RWPE2 (cell line): ENCODE data around the gene C15orf39.
"Not testable (repeated sequence)": the region's sequence is repeated elsewhere in the genome, so short reads cannot be mapped to it uniquely, and the experiment has no call there.

Experiments
- ATAC-seq: fragments of 200-7000 bp; cut with Tn5 transposase; 3 replicates; pipeline ENCODE4 v1.9.1; 2021; ENCODE audit warnings: low read depth
- DNase-seq: peaks from one replicate; pipeline ENCODE4 v3.0.0-alpha.2; 2020; ENCODE audit warnings: low spot score
- H3K27ac ChIP-seq: fragments of 450-650 bp; 2 replicates; pipeline ENCODE4 v1.5.1; 2017; ENCODE audit warnings: mild to moderate bottlenecking; ENCODE audit not compliant: poor library complexity, severe bottlenecking
- H3K27me3 ChIP-seq: fragments of 250-450 bp; sonication (Bioruptor Pico); 2 replicates; pipeline ENCODE4 v1.5.1; 2021; ENCODE audit warnings: mild to moderate bottlenecking, moderate library complexity; ENCODE audit not compliant: insufficient read depth, poor library complexity, severe bottlenecking
- H3K36me3 ChIP-seq: fragments of 250-450 bp; sonication (Bioruptor Pico); 2 replicates; pipeline ENCODE4 v1.5.1; 2020; ENCODE audit warnings: low read depth, mild to moderate bottlenecking, moderate library complexity
- H3K4me1 ChIP-seq: fragments of 250-450 bp; sonication (Bioruptor Pico); 2 replicates; pipeline ENCODE4 v1.5.1; 2021; ENCODE audit warnings: mild to moderate bottlenecking, moderate library complexity; ENCODE audit not compliant: insufficient read depth, poor library complexity, severe bottlenecking
- H3K4me3 ChIP-seq: fragments of 250-450 bp; sonication (Bioruptor Pico); 2 replicates; pipeline ENCODE4 v1.5.1; 2021; ENCODE audit warnings: mild to moderate bottlenecking, moderate library complexity; ENCODE audit not compliant: severe bottlenecking
- H3K9me3 ChIP-seq: fragments of 250-450 bp; sonication (Bioruptor Pico); 2 replicates; pipeline ENCODE4 v1.5.1; 2021; ENCODE audit warnings: mild to moderate bottlenecking, moderate library complexity; ENCODE audit not compliant: severe bottlenecking
- TF ChIP-seq, protein P1 (sequence below): fragments of 450-650 bp; IDR thresholded peaks from one replicate; pipeline ENCODE4 v1.5.1; 2017; ENCODE audit warnings: mild to moderate bottlenecking, moderate library complexity; ENCODE audit not compliant: poor library complexity, severe bottlenecking

C15orf39 gene

DNA sequence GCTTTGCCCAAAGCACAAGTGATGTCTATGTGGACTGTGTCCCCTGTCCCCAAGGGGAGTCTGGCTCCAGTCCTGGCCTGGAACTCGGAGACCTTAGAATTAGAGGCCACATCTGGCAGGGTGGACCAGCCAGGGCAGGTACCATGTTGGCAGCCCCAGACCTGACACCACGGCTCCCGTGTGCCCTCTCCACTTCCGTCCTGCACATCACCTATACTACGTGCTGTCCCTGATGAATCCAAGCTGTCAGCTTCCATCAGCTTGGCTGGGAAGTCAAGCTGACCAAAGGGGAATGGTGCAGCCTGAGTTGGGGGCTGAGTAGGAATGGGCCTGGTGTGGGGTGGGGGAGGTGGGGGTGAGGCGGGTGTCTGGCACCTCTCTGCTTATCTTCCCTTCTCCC lies 15.3 kb downstream of the C15orf39 start:
- H3K27me3 ChIP-seq: no peaks in the 10 kb centered on the region
- H3K4me1 ChIP-seq: no peaks in the 10 kb centered on the region
- no peaks in the 10 kb centered on the region for H3K9me3 ChIP-seq
- no peak overlapping the region for H3K27ac ChIP-seq
- peaks cover 9% of the 10 kb centered on the region for H3K36me3 ChIP-seq
- DNase-seq (no peak), ATAC-seq (no peak)
- TF ChIP-seq, protein P1, sequence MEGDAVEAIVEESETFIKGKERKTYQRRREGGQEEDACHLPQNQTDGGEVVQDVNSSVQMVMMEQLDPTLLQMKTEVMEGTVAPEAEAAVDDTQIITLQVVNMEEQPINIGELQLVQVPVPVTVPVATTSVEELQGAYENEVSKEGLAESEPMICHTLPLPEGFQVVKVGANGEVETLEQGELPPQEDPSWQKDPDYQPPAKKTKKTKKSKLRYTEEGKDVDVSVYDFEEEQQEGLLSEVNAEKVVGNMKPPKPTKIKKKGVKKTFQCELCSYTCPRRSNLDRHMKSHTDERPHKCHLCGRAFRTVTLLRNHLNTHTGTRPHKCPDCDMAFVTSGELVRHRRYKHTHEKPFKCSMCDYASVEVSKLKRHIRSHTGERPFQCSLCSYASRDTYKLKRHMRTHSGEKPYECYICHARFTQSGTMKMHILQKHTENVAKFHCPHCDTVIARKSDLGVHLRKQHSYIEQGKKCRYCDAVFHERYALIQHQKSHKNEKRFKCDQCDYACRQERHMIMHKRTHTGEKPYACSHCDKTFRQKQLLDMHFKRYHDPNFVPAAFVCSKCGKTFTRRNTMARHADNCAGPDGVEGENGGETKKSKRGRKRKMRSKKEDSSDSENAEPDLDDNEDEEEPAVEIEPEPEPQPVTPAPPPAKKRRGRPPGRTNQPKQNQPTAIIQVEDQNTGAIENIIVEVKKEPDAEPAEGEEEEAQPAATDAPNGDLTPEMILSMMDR: no peak
- no peak overlapping the region for H3K4me3 ChIP-seq

DNA sequence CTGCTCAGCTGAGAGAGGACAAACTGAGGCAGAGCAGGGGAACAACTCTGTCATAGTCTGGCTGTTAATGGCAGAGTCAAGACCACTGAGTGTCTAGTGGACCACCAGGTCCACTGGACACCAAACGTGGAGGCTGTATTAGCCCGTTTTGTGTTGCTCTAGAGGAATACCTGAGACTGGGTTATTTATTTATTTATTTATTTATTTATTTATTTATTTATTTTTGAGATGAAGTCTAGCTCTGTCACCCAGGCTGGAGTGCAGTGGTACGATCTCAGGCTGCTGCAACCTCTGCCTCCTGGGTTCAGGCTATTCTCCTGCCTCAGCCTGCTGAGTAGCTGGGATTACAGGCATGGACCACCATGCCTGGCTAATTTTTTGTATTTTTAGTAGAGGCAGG lies 15.9 kb downstream of the C15orf39 start:
- not testable (repeated sequence) for H3K9me3 ChIP-seq, H3K27me3 ChIP-seq, H3K36me3 ChIP-seq, ATAC-seq, H3K4me3 ChIP-seq, H3K27ac ChIP-seq, DNase-seq, H3K4me1 ChIP-seq

DNA sequence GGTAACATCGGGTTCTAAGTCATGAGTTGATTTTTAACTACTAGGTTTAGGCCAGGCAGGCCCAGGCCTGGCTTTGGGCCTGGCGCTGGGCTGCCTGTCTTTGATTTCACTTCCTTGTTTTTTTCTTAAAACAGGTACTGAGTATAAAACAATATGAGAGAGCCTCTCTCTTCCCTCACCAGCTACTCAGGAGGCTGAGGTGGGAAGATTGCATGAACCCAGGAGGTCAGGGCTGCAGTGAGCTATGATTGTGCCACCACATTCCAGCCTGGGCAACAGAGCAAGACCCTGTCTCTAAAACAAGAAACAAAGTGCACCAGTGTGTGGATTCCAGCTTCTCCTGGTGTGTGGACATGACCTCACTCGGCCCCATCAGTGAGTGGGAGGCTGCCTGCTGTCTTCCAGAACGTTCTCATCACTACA lies 17.8 kb downstream of the C15orf39 start:
- not testable (repeated sequence) for ATAC-seq, H3K4me3 ChIP-seq, H3K36me3 ChIP-seq, H3K27me3 ChIP-seq, H3K9me3 ChIP-seq, H3K27ac ChIP-seq, H3K4me1 ChIP-seq, DNase-seq

DNA sequence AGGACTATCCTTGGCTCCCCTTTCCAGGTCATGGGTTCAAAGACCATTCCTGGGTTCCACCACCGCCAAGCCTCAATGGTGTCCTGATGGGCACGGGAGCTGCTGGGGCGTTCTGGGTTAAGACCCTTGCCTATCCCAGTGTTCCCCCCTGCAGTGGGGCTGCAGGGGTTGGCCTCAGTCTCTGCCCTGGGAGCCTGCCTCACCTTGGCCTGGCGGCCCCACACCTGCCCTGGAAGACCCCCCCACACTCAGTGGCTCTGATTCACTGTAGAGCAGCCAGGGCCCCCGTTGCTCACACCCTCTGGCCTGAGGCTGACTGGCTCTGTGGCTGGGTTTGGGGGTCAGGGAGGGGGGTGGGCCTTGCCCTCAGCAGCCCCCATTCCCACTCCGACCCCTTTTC lies 22.0 kb downstream of the C15orf39 start:
- no peaks in the 10 kb centered on the region for H3K9me3 ChIP-seq
- DNase-seq (no peak), ATAC-seq (no peak)
- no peaks in the 10 kb centered on the region for H3K4me1 ChIP-seq
- no peaks in the 10 kb centered on the region for H3K27me3 ChIP-seq
- H3K36me3 ChIP-seq: no peaks in the 10 kb centered on the region
- TF ChIP-seq, protein P1: no peak
- no peak overlapping the region for H3K4me3 ChIP-seq
- no peak overlapping the region for H3K27ac ChIP-seq

DNA sequence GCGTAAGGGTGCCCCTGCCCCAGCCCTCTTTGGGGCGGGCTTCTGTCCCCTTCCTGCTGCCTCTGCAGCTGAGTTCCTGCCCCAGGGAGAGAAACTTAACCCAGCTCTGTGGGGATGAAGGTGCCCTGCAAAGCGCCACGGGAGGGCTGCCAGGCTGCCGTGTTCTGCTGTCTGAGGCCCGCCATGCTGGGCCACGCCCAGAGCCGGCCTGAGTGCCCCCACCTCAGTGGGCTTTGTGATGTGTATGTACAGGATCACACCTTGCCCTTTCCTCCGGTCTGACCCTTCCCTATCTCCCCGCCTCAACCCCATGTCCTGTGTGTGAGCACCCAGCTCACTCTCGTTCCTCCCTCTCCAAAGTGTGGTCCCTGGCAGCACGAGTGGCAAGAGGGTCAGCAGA lies 22.6 kb downstream of the C15orf39 start:
- Histone ChIP-seq H3K36me3 (no peaks in the 10 kb centered on the region), H3K27me3 (no peaks in the 10 kb centered on the region), H3K4me3 (no peak overlapping the region), H3K27ac (no peak overlapping the region), H3K4me1 (no peaks in the 10 kb centered on the region), H3K9me3 (no peaks in the 10 kb centered on the region)
- DNase-seq (no peak), ATAC-seq (no peak)
- TF ChIP-seq, protein P1: no peak

DNA sequence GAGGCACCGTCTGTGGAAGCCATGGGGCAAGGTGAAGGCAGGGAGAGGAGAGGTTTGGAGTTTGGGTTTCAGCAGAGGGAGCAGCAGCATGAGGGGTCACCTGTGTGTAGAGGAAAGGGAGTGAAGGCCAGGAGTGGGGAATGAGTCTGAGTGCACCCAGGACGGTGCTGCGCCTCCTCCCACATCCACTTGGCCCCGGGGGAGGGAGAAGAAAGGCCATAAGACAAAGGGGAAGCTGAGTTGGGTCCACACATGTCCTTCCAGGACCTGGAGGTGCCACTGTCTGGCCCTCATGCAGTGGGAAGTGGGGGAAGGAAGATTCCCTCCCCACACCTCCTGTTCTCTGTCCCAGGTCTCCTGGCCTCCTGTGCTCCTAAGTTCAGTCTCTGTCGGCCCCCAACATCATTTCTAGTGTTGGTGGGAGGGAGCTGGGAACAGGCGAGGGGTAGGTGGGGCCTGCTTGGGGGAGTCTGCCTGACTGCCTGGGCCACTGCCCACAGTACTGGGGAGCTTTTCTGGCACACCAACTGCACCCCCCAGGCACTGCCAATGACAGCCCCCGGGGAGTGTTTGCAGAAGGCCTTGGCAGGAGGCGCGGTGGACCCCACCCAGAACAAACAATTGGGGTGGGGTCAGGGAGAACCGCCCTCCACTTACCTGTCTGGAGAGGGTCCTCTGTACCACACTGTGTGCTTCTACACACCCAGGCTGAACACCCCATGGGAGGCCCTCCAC lies 23.6 kb downstream of the C15orf39 start:
- not testable (repeated sequence) for H3K27ac ChIP-seq, ATAC-seq, H3K4me3 ChIP-seq, H3K9me3 ChIP-seq, H3K27me3 ChIP-seq, H3K4me1 ChIP-seq, H3K36me3 ChIP-seq, DNase-seq
